Common myeloid progenitor, CD34-positive (primary cell): Measurements from ENCODE around the gene PRKCE.

Experiments
- CTCF ChIA-PET: fragments of 350-600 bp; sonication (Branson Sonifier 250); formaldehyde crosslinking; loops from one replicate; lab custom pipeline; 2021; ENCODE audit warnings: antibody characterized with exemption; lab: Charles Lee
- POLR2A ChIA-PET: fragments of 350-600 bp; sonication (Branson Sonifier 250); formaldehyde crosslinking; loops from one replicate; lab custom pipeline; 2021; ENCODE audit warnings: antibody characterized with exemption; lab: Charles Lee
- DNase-seq, 3 donors: peaks; one replicate each; pipeline versions ENCODE4 v3.0.0 to v3.0.0-alpha.2; 2013
- H3K27ac ChIP-seq, 2 experiments: 1 replicate in 1 of 2; 2 replicates in 1 of 2; pipeline ENCODE4 v1.7.0; 2013; ENCODE audit warnings: inconsistent platforms in 2 of 2, low read length in 2 of 2, mild to moderate bottlenecking in 2 of 2, low read depth in 1 of 2, moderate library complexity in 1 of 2; ENCODE audit not compliant: severe bottlenecking in 2 of 2, insufficient read depth in 1 of 2, poor library complexity in 1 of 2
- H3K27me3 ChIP-seq, 5 experiments: replicated peaks in 2 of 5; 1 replicate in 3 of 5; 2 replicates in 2 of 5; pipeline versions ENCODE4 v1.6.1 to v1.7.0; 2013; ENCODE audit warnings: low read length in 4 of 5, mild to moderate bottlenecking in 2 of 5, moderate library complexity in 2 of 5, inconsistent platforms in 1 of 5; ENCODE audit not compliant: insufficient read depth in 5 of 5, control insufficient read depth in 4 of 5
- H3K36me3 ChIP-seq, 4 experiments: 1 replicate in 2 of 4; 2 replicates in 2 of 4; pipeline versions ENCODE4 v1.6.1 to v1.7.0; 2013; ENCODE audit warnings: low read length in 3 of 4, control low read depth in 1 of 4, mild to moderate bottlenecking in 1 of 4; ENCODE audit not compliant: control insufficient read depth in 4 of 4, insufficient read depth in 4 of 4
- H3K4me1 ChIP-seq, 4 experiments: 1 replicate in 3 of 4; 2 replicates in 1 of 4; pipeline versions ENCODE4 v1.6.1 to v1.7.1; 2013; ENCODE audit warnings: low read length in 3 of 4, mild to moderate bottlenecking in 3 of 4, control low read depth in 1 of 4, inconsistent platforms in 1 of 4, moderate library complexity in 1 of 4; ENCODE audit not compliant: control insufficient read depth in 4 of 4, insufficient read depth in 4 of 4; ENCODE audit errors: control extremely low read depth in 1 of 4
- H3K4me3 ChIP-seq, 7 experiments: 1 replicate in 4 of 7; 2 replicates in 3 of 7; pipeline versions ENCODE4 v1.5.1 to v1.7.0; 2013; ENCODE audit warnings: mild to moderate bottlenecking in 7 of 7, low read length in 6 of 7, moderate library complexity in 6 of 7, inconsistent platforms in 2 of 7, low read depth in 2 of 7, control low read depth in 1 of 7; ENCODE audit not compliant: insufficient read depth in 4 of 7, control insufficient read depth in 1 of 7; ENCODE audit errors: extremely low read depth in 1 of 7
- H3K9me3 ChIP-seq, 5 experiments: 1 replicate in 4 of 5; 2 replicates in 1 of 5; pipeline versions ENCODE4 v1.6.1 to v1.7.1; 2013; ENCODE audit warnings: low read length in 4 of 5, mild to moderate bottlenecking in 2 of 5, inconsistent platforms in 1 of 5, low read depth in 1 of 5, moderate library complexity in 1 of 5; ENCODE audit not compliant: control insufficient read depth in 4 of 5, insufficient read depth in 2 of 5; ENCODE audit errors: control extremely low read depth in 1 of 5
- WGBS: methylation state at CpG from one replicate; pipeline ENCODE4 v1.1.5; 2013; ENCODE audit not compliant: insufficient coverage; 5-methylcytosine and 5-hydroxymethylcytosine counted together

The PRKCE gene

GRCh38 chr2:46157966-46158310 is 506.5 kb downstream of the PRKCE start:
- ChIA-PET CTCF (no interaction called here), POLR2A (interaction anchor here (0.7 kb wide), 1 partner anchor 34 kb away, joined by 3 read pairs; no protein-coding TSS in a partner anchor)
- H3K27ac ChIP-seq: no peak overlapping the region
- no peak for DNase-seq
- H3K4me1 ChIP-seq: peaks cover 2 to 20% (median 15%) of the 10 kb centered on the region in 4 experiments
- peaks cover 0 to 12% (median 5%) of the 10 kb centered on the region in 4 experiments for H3K36me3 ChIP-seq
- H3K9me3 ChIP-seq: no peaks in the 10 kb centered on the region
- H3K4me3 ChIP-seq: no peak overlapping the region
- no peaks in the 10 kb centered on the region for H3K27me3 ChIP-seq
- WGBS: no CpG with 5 or more reads among the region's 1 CpG

GRCh38 chr2:46158661-46159060 is 507.2 kb downstream of the PRKCE start:
- Histone ChIP-seq H3K36me3 (peaks cover 0 to 12% (median 4%) of the 10 kb centered on the region in 4 experiments), H3K27ac (no peak overlapping the region), H3K27me3 (no peaks in the 10 kb centered on the region), H3K4me1 (peaks cover 2 to 20% (median 15%) of the 10 kb centered on the region in 4 experiments), H3K9me3 (no peaks in the 10 kb centered on the region), H3K4me3 (no peak overlapping the region)
- DNase-seq: no peak
- ChIA-PET CTCF (no interaction called here), POLR2A (no interaction called here)
- 100% methylated on average over 1 of the region's 4 CpGs for WGBS

- WGBS: 85% methylated on average over 6 of the region's 6 CpGs
- Histone ChIP-seq H3K4me3 (no peak overlapping the region), H3K36me3 (peaks cover 0 to 12% (median 5%) of the 10 kb centered on the region in 4 experiments), H3K27ac (no peak overlapping the region), H3K27me3 (no peaks in the 10 kb centered on the region), H3K4me1 (peaks cover 2 to 20% (median 15%) of the 10 kb centered on the region in 4 experiments), H3K9me3 (no peaks in the 10 kb centered on the region)
- POLR2A ChIA-PET: no interaction called here
- CTCF ChIA-PET: no interaction called here
- no peak for DNase-seq
Observed at GRCh38 chr2:46160326-46160725, 508.9 kb downstream of the PRKCE start.

- Histone ChIP-seq H3K27me3 (no peaks in the 10 kb centered on the region), H3K4me1 (peaks cover 2 to 20% (median 15%) of the 10 kb centered on the region in 4 experiments), H3K4me3 (no peak overlapping the region), H3K36me3 (peaks cover 0 to 9% (median 5%) of the 10 kb centered on the region in 4 experiments), H3K9me3 (no peaks in the 10 kb centered on the region), H3K27ac (no peak overlapping the region)
- POLR2A ChIA-PET: no interaction called here
- CTCF ChIA-PET: no interaction called here
- WGBS: 25% methylated on average over 4 of the region's 4 CpGs
- peak in 2 of 3 donors; percentile 14 to 27 for DNase-seq
Observed at GRCh38 chr2:46161315-46161714, 509.8 kb downstream of the PRKCE start.

- WGBS: 79% methylated on average over 3 of the region's 3 CpGs
- H3K4me1 ChIP-seq: peaks cover 2 to 20% (median 15%) of the 10 kb centered on the region in 4 experiments
- no peaks in the 10 kb centered on the region for H3K9me3 ChIP-seq
- H3K27ac ChIP-seq: no peak overlapping the region
- DNase-seq: no peak
- no peaks in the 10 kb centered on the region for H3K27me3 ChIP-seq
- ChIA-PET POLR2A (no interaction called here), CTCF (no interaction called here)
- H3K36me3 ChIP-seq: peaks cover 0 to 8% (median 5%) of the 10 kb centered on the region in 4 experiments
- no peak overlapping the region for H3K4me3 ChIP-seq
Observed at GRCh38 chr2:46161911-46162310, 510.4 kb downstream of the PRKCE start.

- H3K27me3 ChIP-seq: no peaks in the 10 kb centered on the region
- no peak for DNase-seq
- peaks cover 2 to 20% (median 15%) of the 10 kb centered on the region in 4 experiments for H3K4me1 ChIP-seq
- H3K9me3 ChIP-seq: no peaks in the 10 kb centered on the region
- H3K36me3 ChIP-seq: peaks cover 0 to 8% (median 5%) of the 10 kb centered on the region in 4 experiments
- ChIA-PET POLR2A (no interaction called here), CTCF (interaction anchor here (1.7 kb wide), 1 partner anchor 204 kb away, joined by 3 read pairs; no protein-coding TSS in a partner anchor)
- no peak overlapping the region for H3K4me3 ChIP-seq
- 83% methylated on average over 9 of the region's 11 CpGs for WGBS
- no peak overlapping the region for H3K27ac ChIP-seq
Observed at GRCh38 chr2:46162329-46163097, 511.0 kb downstream of the PRKCE start.

- Histone ChIP-seq H3K27ac (no peak overlapping the region), H3K4me3 (no peak overlapping the region), H3K9me3 (no peaks in the 10 kb centered on the region), H3K36me3 (peaks cover 0 to 8% (median 5%) of the 10 kb centered on the region in 4 experiments), H3K27me3 (no peaks in the 10 kb centered on the region), H3K4me1 (peaks cover 2 to 20% (median 15%) of the 10 kb centered on the region in 4 experiments)
- peak in 2 of 3 donors; percentile 50 to 57 for DNase-seq
- ChIA-PET POLR2A (no interaction called here), CTCF (interaction anchor here (1.7 kb wide), 1 partner anchor 204 kb away, joined by 3 read pairs; no protein-coding TSS in a partner anchor)
- 80% methylated on average over 1 of the region's 3 CpGs for WGBS
Observed at GRCh38 chr2:46163098-46163430, 511.6 kb downstream of the PRKCE start.
